Mesenteric fat pad (tissue), 1 donor: ENCODE measurements around the gene KRT3. TPM values are rescaled to one million over a fixed set of nuclear protein-coding genes. Genes with fewer than 3 reads are reported as not detected.
"Not testable (repeated sequence)": the region's sequence is repeated elsewhere in the genome, so short reads cannot be mapped to it uniquely, and the experiment has no call there.

ENCODE experiments used
- DNase-seq: peaks from one replicate; pipeline ENCODE4 v3.0.0-alpha.2; 2020; ENCODE audit warnings: low spot score
- total RNA-seq: library from RNA; stranded (reverse); fragmentation: NEBNext Ultra II Directional; extraction: Animal tissue kit (Norgen Biotek cat#: 25700); gene quantifications from one replicate; pipeline ENCODE4 v1.2.1, GENCODE V29; 2021
- donor health status: DM: yes; HTN: yes; CAD: no.

The KRT3 gene
- total RNA-seq, 1 donor from 2014 or later: not detected

- DNase-seq: no peak
These were observed 32.8 kb downstream of the KRT3 start for GRCh38 chr12:52763036-52763659.

GRCh38 chr12:52761802-52762201, 34.1 kb downstream of the KRT3 start:
- DNase-seq: no peak

GRCh38 chr12:52761218-52761617, 34.7 kb downstream of the KRT3 start:
- DNase-seq: not testable (repeated sequence)

GRCh38 chr12:52760623-52761022, 35.3 kb downstream of the KRT3 start:
- no peak for DNase-seq

GRCh38 chr12:52759695-52760094, 36.2 kb downstream of the KRT3 start:
- DNase-seq: no peak

- no peak for DNase-seq
These were observed 36.7 kb downstream of the KRT3 start for GRCh38 chr12:52759218-52759617.

- DNase-seq: no peak
These were observed 38.3 kb downstream of the KRT3 start for GRCh38 chr12:52757449-52758176.

- DNase-seq: no peak
These were observed 39.5 kb downstream of the KRT3 start for GRCh38 chr12:52756281-52756960.

- DNase-seq: no peak
These were observed 40.4 kb downstream of the KRT3 start for GRCh38 chr12:52755533-52755932.

- no peak for DNase-seq
These were observed 41.8 kb downstream of the KRT3 start for GRCh38 chr12:52754135-52754534.

GRCh38 chr12:52753283-52753682, 42.6 kb downstream of the KRT3 start:
- no peak for DNase-seq

- DNase-seq: no peak
These were observed 43.4 kb downstream of the KRT3 start for GRCh38 chr12:52752516-52752915.

- DNase-seq: no peak
These were observed 44.1 kb downstream of the KRT3 start for GRCh38 chr12:52751795-52752194.

GRCh38 chr12:52750532-52750931, 45.4 kb downstream of the KRT3 start:
- DNase-seq: not testable (repeated sequence)

- no peak for DNase-seq
These were observed 46.1 kb downstream of the KRT3 start for GRCh38 chr12:52749827-52750226.

- DNase-seq: no peak
These were observed 47.3 kb downstream of the KRT3 start for GRCh38 chr12:52748578-52748977.

- no peak for DNase-seq
These were observed 50.4 kb downstream of the KRT3 start for GRCh38 chr12:52745554-52745953.

- no peak for DNase-seq
These were observed 51.3 kb downstream of the KRT3 start for GRCh38 chr12:52744493-52745156.

- no peak for DNase-seq
These were observed 53.0 kb downstream of the KRT3 start for GRCh38 chr12:52742822-52743457.

GRCh38 chr12:52742196-52742580, 53.7 kb downstream of the KRT3 start:
- no peak for DNase-seq
